ENCODE data around the gene CD4.

Gene CD4

GRCh38 chr12:6771091-6771495 is 18.2 kb upstream of the CD4 start:
- H3K27ac ChIP-seq = no peak overlapping the region
- no peak for TF ChIP-seq CTCF (conservative IDR thresholded peaks at IDR 0.05)
- TF ChIP-seq ZFX (IDR thresholded peaks at IDR 0.05) = no peak

DNA sequence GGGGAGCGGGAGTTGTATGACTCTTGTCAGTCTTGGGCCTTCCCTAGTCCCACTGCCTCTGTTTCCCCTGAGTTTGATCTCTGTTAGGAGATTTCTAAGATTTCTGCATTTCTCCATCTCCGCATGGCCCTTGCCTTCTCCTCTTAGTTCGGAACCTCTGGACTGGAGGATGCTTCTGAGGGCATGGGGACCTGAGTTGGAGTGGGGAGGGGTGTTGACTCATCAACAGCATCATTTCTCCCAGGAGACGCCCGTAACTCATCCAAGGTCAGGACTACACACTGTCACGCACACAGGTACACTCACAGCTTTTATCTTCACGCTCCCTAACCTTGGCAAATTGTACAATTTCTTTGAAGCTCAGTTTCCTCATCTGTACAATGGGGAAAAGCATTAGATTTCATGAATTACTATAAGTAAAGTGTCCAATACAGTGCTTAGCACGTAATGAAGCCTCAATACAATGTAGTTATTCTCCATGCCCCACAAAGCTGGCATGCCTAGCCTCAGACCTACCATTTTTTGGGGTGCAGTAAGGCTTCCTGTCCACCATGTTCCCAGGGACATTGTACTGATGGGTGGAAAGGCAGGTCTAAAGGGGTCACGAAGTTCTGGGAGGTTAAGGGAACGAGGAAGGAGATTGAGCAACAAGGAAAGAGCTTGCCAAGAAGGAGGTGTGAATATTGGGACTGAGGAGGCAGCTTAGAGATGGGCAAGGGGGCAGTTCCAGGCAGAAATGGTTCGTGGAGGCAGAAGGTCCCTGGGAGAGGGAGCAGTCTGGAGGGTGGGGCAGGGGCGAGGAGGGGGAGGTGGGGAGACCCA is 17.6 kb upstream of the CD4 start:
- H3K27ac ChIP-seq = no peak overlapping the region
- TF ChIP-seq ZFX (IDR thresholded peaks at IDR 0.05) = no peak
- no peak for TF ChIP-seq CTCF (conservative IDR thresholded peaks at IDR 0.05)

DNA sequence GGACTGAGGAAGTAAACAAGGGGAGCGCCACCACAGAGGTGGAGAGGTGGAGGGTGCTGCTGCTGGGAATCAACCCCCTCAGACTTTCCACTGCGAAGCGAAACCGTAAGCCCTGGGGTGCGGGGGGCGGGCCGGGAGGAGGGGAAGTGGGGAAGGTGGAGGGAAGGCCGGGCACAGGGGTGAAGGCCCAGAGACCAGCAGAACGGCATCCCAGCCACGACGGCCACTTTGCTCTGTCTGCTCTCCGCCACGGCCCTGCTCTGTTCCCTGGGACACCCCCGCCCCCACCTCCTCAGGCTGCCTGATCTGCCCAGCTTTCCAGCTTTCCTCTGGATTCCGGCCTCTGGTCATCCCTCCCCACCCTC is 17.0 kb upstream of the CD4 start, which contains the start of gene LAG3:
Gene LAG3 (plus strand): TSS at position 190 of the 365 bp plus-strand sequence. CDS start 333 bp downstream, outside the sequence.
- H3K27ac ChIP-seq = no peak within 1 kb of the TSS
- TF ChIP-seq CTCF (conservative IDR thresholded peaks at IDR 0.05) = no peak
- no peak for TF ChIP-seq ZFX (IDR thresholded peaks at IDR 0.05)

DNA sequence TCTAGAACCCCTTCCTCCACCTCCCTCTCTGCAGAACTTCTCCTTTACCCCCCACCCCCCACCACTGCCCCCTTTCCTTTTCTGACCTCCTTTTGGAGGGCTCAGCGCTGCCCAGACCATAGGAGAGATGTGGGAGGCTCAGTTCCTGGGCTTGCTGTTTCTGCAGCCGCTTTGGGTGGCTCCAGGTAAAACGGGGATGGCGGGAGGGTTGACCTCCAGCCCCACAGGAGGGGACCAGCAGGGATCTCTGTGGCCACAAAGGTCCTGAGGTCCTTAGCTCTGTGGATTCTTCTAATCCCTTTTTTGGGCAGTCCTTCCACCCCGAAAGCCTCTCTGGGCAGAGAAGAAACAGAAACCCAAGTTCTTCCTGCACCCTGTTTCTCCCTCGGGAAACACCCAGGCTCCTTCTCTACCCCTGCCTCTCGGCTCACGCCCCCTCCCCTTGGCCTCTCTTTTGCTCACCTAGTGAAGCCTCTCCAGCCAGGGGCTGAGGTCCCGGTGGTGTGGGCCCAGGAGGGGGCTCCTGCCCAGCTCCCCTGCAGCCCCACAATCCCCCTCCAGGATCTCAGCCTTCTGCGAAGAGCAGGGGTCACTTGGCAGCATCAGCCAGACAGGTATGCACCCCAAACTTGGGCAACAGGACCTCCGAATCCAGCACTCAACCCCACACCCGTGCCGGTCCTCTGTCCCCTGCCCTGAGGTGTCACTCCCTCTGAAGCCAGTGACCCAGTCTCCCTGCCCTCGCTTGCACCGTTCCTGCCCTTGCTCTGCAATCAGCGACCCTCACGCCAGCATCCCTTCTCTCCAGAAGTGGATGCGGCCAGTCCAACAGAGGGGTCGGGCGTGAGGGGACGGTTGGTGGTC is 16.4 kb upstream of the CD4 start:
- TF ChIP-seq ZFX (IDR thresholded peaks at IDR 0.05) (no peak), CTCF (conservative IDR thresholded peaks at IDR 0.05) (no peak)
- no peak overlapping the region for H3K27ac ChIP-seq

GRCh38 chr12:6773590-6774351 is 15.6 kb upstream of the CD4 start:
- peak overlapping the region; percentile 94 for H3K27ac ChIP-seq
- TF ChIP-seq CTCF (conservative IDR thresholded peaks at IDR 0.05) (no peak), ZFX (IDR thresholded peaks at IDR 0.05) (no peak)

- H3K27ac ChIP-seq = peak overlapping the region; percentile 94
- TF ChIP-seq CTCF (conservative IDR thresholded peaks at IDR 0.05) = no peak
- TF ChIP-seq ZFX (IDR thresholded peaks at IDR 0.05) = no peak
These were observed 14.7 kb upstream of the CD4 start for GRCh38 chr12:6774499-6775062.

All from C4-2B (cell line).